PC-3 (cell line): ENCODE data around the gene NOC2L.

Experiments used
- CTCF ChIP-seq: fragments of 300-600 bp; sonication (generic); conservative IDR thresholded peaks from 2 replicates; pipeline ENCODE4 v1.5.1; 2017; ENCODE audit warnings: antibody characterized with exemption, low read depth, mild to moderate bottlenecking, low read length
- EZH2 ChIP-seq: fragments of 300-600 bp; sonication (generic); IDR thresholded peaks from one replicate; pipeline ENCODE4 v1.6.1; 2017; ENCODE audit warnings: antibody characterized with exemption, mild to moderate bottlenecking, low read length; ENCODE audit not compliant: unreplicated experiment
- EZH2phosphoT487 ChIP-seq: fragments of 300-600 bp; sonication (generic); IDR thresholded peaks from 2 replicates; pipeline ENCODE4 v1.6.1; 2018; ENCODE audit warnings: mild to moderate bottlenecking, antibody characterized with exemption, low read length, borderline replicate concordance

- TF ChIP-seq CTCF, result no peak
- no peak for TF ChIP-seq EZH2phosphoT487
- no peak for TF ChIP-seq EZH2
Measured at GRCh38 chr1:992362-992761, 33.3 kb upstream of the NOC2L start.
